GM21529 (cell line): ENCODE results near the gene SNED1.
"Not testable (repeated sequence)": the region's sequence is repeated elsewhere in the genome, so short reads cannot be mapped to it uniquely, and the experiment has no call there.

Source experiments
- ATAC-seq: cut with Tn5 transposase; IDR thresholded peaks from one replicate; pipeline ENCODE4 v1.9.1; 2021; ENCODE audit not compliant: unreplicated experiment

SNED1 gene

GRCh38 chr2:240972201-240972600, 26.2 kb upstream of the SNED1 start:
- no peak for ATAC-seq

GRCh38 chr2:240972636-240973521, 25.5 kb upstream of the SNED1 start:
- no peak for ATAC-seq

- ATAC-seq = no peak
Observed at GRCh38 chr2:240974771-240975572, 23.4 kb upstream of the SNED1 start.

- not testable (repeated sequence) for ATAC-seq
Observed at GRCh38 chr2:240975903-240976302, 22.5 kb upstream of the SNED1 start.

GRCh38 chr2:240981280-240981679, 17.1 kb upstream of the SNED1 start:
- no peak for ATAC-seq

- ATAC-seq = no peak
Observed at GRCh38 chr2:240981871-240982800, 16.3 kb upstream of the SNED1 start.

- ATAC-seq = no peak
Observed at GRCh38 chr2:240982821-240983281, 15.6 kb upstream of the SNED1 start.

- ATAC-seq = no peak
Observed at GRCh38 chr2:240983361-240983995, 14.9 kb upstream of the SNED1 start.

- no peak for ATAC-seq
Observed at GRCh38 chr2:240983996-240984498, 14.4 kb upstream of the SNED1 start.

GRCh38 chr2:240985881-240986786, 12.3 kb upstream of the SNED1 start:
- no peak for ATAC-seq

- no peak for ATAC-seq
Observed at GRCh38 chr2:240986787-240987411, 11.5 kb upstream of the SNED1 start.

- ATAC-seq = no peak
Observed at GRCh38 chr2:240987588-240987987, 10.8 kb upstream of the SNED1 start.

GRCh38 chr2:240988146-240988545, 10.3 kb upstream of the SNED1 start:
- no peak for ATAC-seq

- ATAC-seq = no peak
Observed at GRCh38 chr2:240988571-240989271, 9.7 kb upstream of the SNED1 start.

GRCh38 chr2:240989451-240990265, 8.8 kb upstream of the SNED1 start:
- ATAC-seq = no peak

GRCh38 chr2:240990266-240990529, 8.2 kb upstream of the SNED1 start:
- ATAC-seq = no peak

GRCh38 chr2:240990726-240991377, 7.6 kb upstream of the SNED1 start:
- no peak for ATAC-seq
